Hepatocyte (in vitro differentiated cells): ENCODE data around the gene ADAMTS15.

ENCODE experiments used
- CTCF ChIP-seq: fragments of 200-600 bp; sonication (generic); IDR thresholded peaks from 2 replicates; pipeline ENCODE4 v1.5.1; 2016; ENCODE audit warnings: antibody characterized with exemption, mild to moderate bottlenecking; ENCODE audit not compliant: poor library complexity
- EZH2phosphoT487 ChIP-seq: fragments of 200-600 bp; sonication (generic); IDR thresholded peaks from one replicate; pipeline ENCODE4 v1.6.1; 2018; ENCODE audit warnings: antibody characterized with exemption, mild to moderate bottlenecking, low read depth, moderate library complexity; ENCODE audit not compliant: unreplicated experiment, severe bottlenecking

GRCh38 chr11:130522284-130522961, 74.0 kb downstream of the ADAMTS15 start:
- no peak for TF ChIP-seq CTCF
- TF ChIP-seq EZH2phosphoT487 = no peak
